ENCODE measurements around the gene MSGN1.

The MSGN1 gene

DNA sequence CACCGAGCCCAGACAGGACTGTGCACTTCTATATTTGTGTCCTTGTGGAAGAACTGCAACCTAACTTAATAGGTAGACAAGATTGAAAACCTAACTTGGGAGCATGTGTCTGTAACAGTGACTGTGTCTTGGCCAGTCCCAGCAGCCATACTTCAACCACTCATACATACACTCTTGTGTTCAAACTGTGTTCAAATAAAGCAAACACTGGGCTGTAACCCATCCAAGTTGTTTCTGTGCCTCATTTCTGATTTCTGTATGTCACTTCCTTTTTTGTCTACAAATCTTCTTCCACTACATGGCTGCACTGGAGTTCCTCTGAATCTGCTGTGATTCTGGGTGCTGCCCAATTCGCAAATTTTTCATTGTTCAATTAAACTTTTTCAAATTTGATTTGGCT lies 31.0 kb downstream of the MSGN1 start:
- no peak overlapping the region for H3K18ac ChIP-seq (ENCODE audit: low read length)
- H4K8ac ChIP-seq (ENCODE audit: low read depth, low read length): no peak overlapping the region
- H3K4ac ChIP-seq (ENCODE audit: low read length): no peak overlapping the region
- no peak overlapping the region for H3K14ac ChIP-seq (ENCODE audit: low read length)
- no peak overlapping the region for H2BK12ac ChIP-seq (ENCODE audit: low read length)
- no peak overlapping the region for H3K9ac ChIP-seq (ENCODE audit: low read depth, low read length, poor library complexity)
- no peak overlapping the region for H4K91ac ChIP-seq (ENCODE audit: low read depth, low read length, poor library complexity)
- no peak overlapping the region for H3K23ac ChIP-seq (ENCODE audit: low read depth, low read length, poor library complexity)
- H3K79me1 ChIP-seq (ENCODE audit: low read depth, low read length): no peaks in the 10 kb centered on the region
- H3K9me3 ChIP-seq (replicated peaks in 1 of 2; ENCODE audit: control insufficient read depth in 2 of 2, insufficient read depth in 1 of 2, low read depth in 1 of 2, low read length in 2 of 2): no peaks in the 10 kb centered on the region
- peaks cover 0 to 3% of the 10 kb centered on the region in 2 donors for H3K4me1 ChIP-seq (ENCODE audit: control insufficient read depth in 2 of 2, insufficient read depth in 1 of 2, low read depth in 1 of 2, low read length in 2 of 2)
- DNase-seq (ENCODE audit: low spot score): no peak
- H3K27ac ChIP-seq (replicated peaks; ENCODE audit: low read length): no peak overlapping the region
- H2BK5ac ChIP-seq (ENCODE audit: low read length): no peak overlapping the region
- no peak overlapping the region for H3K4me2 ChIP-seq (ENCODE audit: insufficient read depth, low read length, poor library complexity, severe bottlenecking)
- H2BK15ac ChIP-seq (ENCODE audit: low read length): no peak overlapping the region
- H3K4me3 ChIP-seq (ENCODE audit: low read length in 2 of 2): no peak overlapping the region
- H2BK120ac ChIP-seq (ENCODE audit: low read depth, low read length): no peak overlapping the region
- no peaks in the 10 kb centered on the region for H3K36me3 ChIP-seq (replicated peaks in 1 of 2; ENCODE audit: control insufficient read depth in 2 of 2, insufficient read depth in 2 of 2, low read length in 2 of 2)
- no peak overlapping the region for H2AK5ac ChIP-seq (ENCODE audit: low read depth, low read length)
- H3K27me3 ChIP-seq (ENCODE audit: control insufficient read depth in 3 of 3, insufficient read depth in 3 of 3, low read depth in 1 of 3, low read length in 3 of 3): peaks cover 0 to 4% (median 0%) of the 10 kb centered on the region in 3 experiments
- H2AFZ ChIP-seq (ENCODE audit: low read length): no peak overlapping the region
- WGBS, 2 donors (ENCODE audit: extremely low coverage in 2 of 2, insufficient read length in 2 of 2, insufficient replicate concordance in 1 of 2): no CpG with 5 or more reads among the region's 2 CpGs

DNA sequence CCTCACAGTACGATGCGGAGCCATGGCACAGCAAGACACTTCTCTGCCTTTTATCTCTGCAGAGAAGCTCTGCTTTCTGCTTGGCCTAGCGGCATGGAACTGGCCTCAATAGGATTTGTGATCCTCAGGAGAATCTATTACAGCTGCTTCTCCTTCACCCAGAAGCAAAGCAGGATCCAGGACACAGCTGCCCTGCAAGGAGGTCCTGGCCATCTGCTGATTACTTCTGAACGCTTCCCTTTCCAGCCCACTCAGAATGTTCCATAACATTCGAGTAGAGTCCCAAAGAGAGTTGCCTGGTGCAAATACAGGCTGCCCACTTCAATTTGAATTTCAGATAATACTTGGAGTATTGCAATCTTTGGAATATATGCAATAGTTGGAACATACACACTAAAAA lies 33.0 kb downstream of the MSGN1 start:
- H3K27ac ChIP-seq (replicated peaks; ENCODE audit: low read length): no peak overlapping the region
- DNase-seq (ENCODE audit: low spot score): no peak
- no CpG with 5 or more reads among the region's 5 CpGs for WGBS, 2 donors (ENCODE audit: extremely low coverage in 2 of 2, insufficient read length in 2 of 2, insufficient replicate concordance in 1 of 2)
- no peaks in the 10 kb centered on the region for H3K79me1 ChIP-seq (ENCODE audit: low read depth, low read length)
- H2AFZ ChIP-seq (ENCODE audit: low read length): no peak overlapping the region
- H2BK5ac ChIP-seq (ENCODE audit: low read length): no peak overlapping the region
- H2BK12ac ChIP-seq (ENCODE audit: low read length): no peak overlapping the region
- no peak overlapping the region for H2BK15ac ChIP-seq (ENCODE audit: low read length)
- no peak overlapping the region for H4K8ac ChIP-seq (ENCODE audit: low read depth, low read length)
- no peaks in the 10 kb centered on the region for H3K36me3 ChIP-seq (replicated peaks in 1 of 2; ENCODE audit: control insufficient read depth in 2 of 2, insufficient read depth in 2 of 2, low read length in 2 of 2)
- H3K9me3 ChIP-seq (replicated peaks in 1 of 2; ENCODE audit: control insufficient read depth in 2 of 2, insufficient read depth in 1 of 2, low read depth in 1 of 2, low read length in 2 of 2): no peaks in the 10 kb centered on the region
- no peak overlapping the region for H3K18ac ChIP-seq (ENCODE audit: low read length)
- no peak overlapping the region for H3K4ac ChIP-seq (ENCODE audit: low read length)
- H3K27me3 ChIP-seq (ENCODE audit: control insufficient read depth in 3 of 3, insufficient read depth in 3 of 3, low read depth in 1 of 3, low read length in 3 of 3): peaks cover 0 to 1% (median 0%) of the 10 kb centered on the region in 3 experiments
- H3K4me1 ChIP-seq (ENCODE audit: control insufficient read depth in 2 of 2, insufficient read depth in 1 of 2, low read depth in 1 of 2, low read length in 2 of 2): peaks cover 0 to 3% of the 10 kb centered on the region in 2 donors
- no peak overlapping the region for H4K91ac ChIP-seq (ENCODE audit: low read depth, low read length, poor library complexity)
- H3K23ac ChIP-seq (ENCODE audit: low read depth, low read length, poor library complexity): no peak overlapping the region
- H2BK120ac ChIP-seq (ENCODE audit: low read depth, low read length): no peak overlapping the region
- H3K4me2 ChIP-seq (ENCODE audit: insufficient read depth, low read length, poor library complexity, severe bottlenecking): no peak overlapping the region
- no peak overlapping the region for H3K4me3 ChIP-seq (ENCODE audit: low read length in 2 of 2)
- no peak overlapping the region for H3K9ac ChIP-seq (ENCODE audit: low read depth, low read length, poor library complexity)
- no peak overlapping the region for H3K14ac ChIP-seq (ENCODE audit: low read length)
- no peak overlapping the region for H2AK5ac ChIP-seq (ENCODE audit: low read depth, low read length)

DNA sequence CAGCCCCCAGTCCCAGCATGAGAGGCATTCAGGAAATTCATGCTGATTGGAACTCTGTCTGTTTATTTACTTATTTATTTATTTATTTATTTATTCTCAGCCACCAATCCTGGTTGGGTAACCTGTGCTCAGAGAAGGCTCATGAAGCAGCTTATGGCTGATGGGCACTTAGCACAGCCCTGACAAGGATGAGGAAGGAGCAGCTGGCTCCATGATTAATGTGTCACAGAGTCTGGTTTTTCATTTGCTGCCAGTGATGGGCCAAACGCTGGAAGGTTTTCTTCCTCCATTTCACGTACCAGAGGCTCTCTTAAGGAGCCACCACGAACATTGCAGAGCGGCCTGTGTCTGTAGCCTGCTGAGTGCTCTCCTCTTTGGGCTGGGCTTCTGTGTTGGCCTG lies 33.9 kb downstream of the MSGN1 start:
- no CpG with 5 or more reads among the region's 4 CpGs for WGBS, 2 donors (ENCODE audit: extremely low coverage in 2 of 2, insufficient read length in 2 of 2, insufficient replicate concordance in 1 of 2)
- Histone ChIP-seq H2BK5ac (ENCODE audit: low read length) (no peak overlapping the region), H3K9me3 (replicated peaks in 1 of 2; ENCODE audit: control insufficient read depth in 2 of 2, insufficient read depth in 1 of 2, low read depth in 1 of 2, low read length in 2 of 2) (no peaks in the 10 kb centered on the region), H4K8ac (ENCODE audit: low read depth, low read length) (no peak overlapping the region), H2AK5ac (ENCODE audit: low read depth, low read length) (no peak overlapping the region), H2BK12ac (ENCODE audit: low read length) (no peak overlapping the region), H3K79me1 (ENCODE audit: low read depth, low read length) (no peaks in the 10 kb centered on the region), H2AFZ (ENCODE audit: low read length) (no peak overlapping the region), H3K14ac (ENCODE audit: low read length) (no peak overlapping the region), H4K91ac (ENCODE audit: low read depth, low read length, poor library complexity) (no peak overlapping the region), H3K36me3 (replicated peaks in 1 of 2; ENCODE audit: control insufficient read depth in 2 of 2, insufficient read depth in 2 of 2, low read length in 2 of 2) (no peaks in the 10 kb centered on the region), H3K27ac (replicated peaks; ENCODE audit: low read length) (no peak overlapping the region), H3K4me1 (ENCODE audit: control insufficient read depth in 2 of 2, insufficient read depth in 1 of 2, low read depth in 1 of 2, low read length in 2 of 2) (peaks cover 0 to 3% of the 10 kb centered on the region in 2 donors), H3K23ac (ENCODE audit: low read depth, low read length, poor library complexity) (no peak overlapping the region), H3K4ac (ENCODE audit: low read length) (no peak overlapping the region), H3K4me3 (ENCODE audit: low read length in 2 of 2) (no peak overlapping the region), H2BK120ac (ENCODE audit: low read depth, low read length) (no peak overlapping the region), H3K9ac (ENCODE audit: low read depth, low read length, poor library complexity) (no peak overlapping the region), H2BK15ac (ENCODE audit: low read length) (no peak overlapping the region), H3K4me2 (ENCODE audit: insufficient read depth, low read length, poor library complexity, severe bottlenecking) (no peak overlapping the region), H3K18ac (ENCODE audit: low read length) (no peak overlapping the region), H3K27me3 (ENCODE audit: control insufficient read depth in 3 of 3, insufficient read depth in 3 of 3, low read depth in 1 of 3, low read length in 3 of 3) (no peaks in the 10 kb centered on the region)
- DNase-seq (ENCODE audit: low spot score): no peak

DNA sequence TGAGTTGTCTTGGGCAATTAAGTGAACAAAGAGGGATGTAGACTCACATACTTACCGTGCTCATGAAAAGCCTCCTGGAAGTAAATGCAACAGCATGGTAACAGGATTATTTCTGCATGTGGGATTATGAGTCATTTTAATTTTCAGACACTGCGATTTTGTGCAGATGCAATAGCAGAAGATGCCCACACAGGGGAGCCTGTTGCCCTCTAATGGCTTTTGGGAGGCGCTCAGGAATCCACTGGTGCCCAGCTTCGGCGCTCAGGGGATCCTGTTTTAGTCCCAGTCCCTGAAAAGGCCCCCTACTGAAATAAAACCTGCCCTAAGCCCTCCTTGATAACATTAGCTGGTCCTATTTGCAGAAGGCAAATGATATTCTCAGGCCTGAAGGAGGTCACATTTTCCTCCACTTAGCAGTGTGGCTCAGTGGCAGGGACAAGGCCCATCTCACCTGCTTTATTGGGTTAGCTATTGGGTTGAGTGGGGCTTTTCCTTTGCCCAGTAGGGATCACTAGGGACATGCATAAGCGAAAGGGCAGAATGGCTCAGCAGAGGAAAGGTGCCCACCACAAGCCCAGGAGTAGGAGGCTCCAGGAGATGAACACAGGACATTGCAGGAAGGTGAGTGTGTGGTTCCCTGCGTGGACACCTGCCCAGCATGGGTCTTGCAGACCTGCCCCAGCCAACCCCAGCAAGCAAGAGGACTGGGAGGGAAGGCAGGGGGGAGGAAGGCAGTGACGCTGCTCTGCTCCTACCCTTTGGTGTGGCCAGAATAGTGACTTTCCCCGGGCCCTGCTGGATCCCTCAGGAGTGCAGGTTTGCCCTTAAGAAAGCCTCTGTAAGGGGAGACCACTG lies 35.7 kb downstream of the MSGN1 start:
- no peak overlapping the region for H2BK15ac ChIP-seq (ENCODE audit: low read length)
- H3K4me3 ChIP-seq (ENCODE audit: low read length in 2 of 2): peak overlapping the region in 1 of 2 donors; percentile 28
- H2BK120ac ChIP-seq (ENCODE audit: low read depth, low read length): no peak overlapping the region
- DNase-seq (ENCODE audit: low spot score): peak; percentile 46
- H3K79me1 ChIP-seq (ENCODE audit: low read depth, low read length): no peaks in the 10 kb centered on the region
- no peak overlapping the region for H3K27ac ChIP-seq (replicated peaks; ENCODE audit: low read length)
- no peak overlapping the region for H3K14ac ChIP-seq (ENCODE audit: low read length)
- no peak overlapping the region for H2BK5ac ChIP-seq (ENCODE audit: low read length)
- H3K4ac ChIP-seq (ENCODE audit: low read length): no peak overlapping the region
- H4K8ac ChIP-seq (ENCODE audit: low read depth, low read length): no peak overlapping the region
- no peak overlapping the region for H3K23ac ChIP-seq (ENCODE audit: low read depth, low read length, poor library complexity)
- no peaks in the 10 kb centered on the region for H3K36me3 ChIP-seq (replicated peaks in 1 of 2; ENCODE audit: control insufficient read depth in 2 of 2, insufficient read depth in 2 of 2, low read length in 2 of 2)
- H2BK12ac ChIP-seq (ENCODE audit: low read length): no peak overlapping the region
- no peaks in the 10 kb centered on the region for H3K27me3 ChIP-seq (ENCODE audit: control insufficient read depth in 3 of 3, insufficient read depth in 3 of 3, low read depth in 1 of 3, low read length in 3 of 3)
- no peaks in the 10 kb centered on the region for H3K9me3 ChIP-seq (replicated peaks in 1 of 2; ENCODE audit: control insufficient read depth in 2 of 2, insufficient read depth in 1 of 2, low read depth in 1 of 2, low read length in 2 of 2)
- no peak overlapping the region for H2AFZ ChIP-seq (ENCODE audit: low read length)
- H3K4me2 ChIP-seq (ENCODE audit: insufficient read depth, low read length, poor library complexity, severe bottlenecking): no peak overlapping the region
- H3K9ac ChIP-seq (ENCODE audit: low read depth, low read length, poor library complexity): no peak overlapping the region
- peak overlapping the region; percentile 31 for H3K18ac ChIP-seq (ENCODE audit: low read length)
- no CpG with 5 or more reads among the region's 9 CpGs for WGBS, 2 donors (ENCODE audit: extremely low coverage in 2 of 2, insufficient read length in 2 of 2, insufficient replicate concordance in 1 of 2)
- peaks cover 0 to 3% of the 10 kb centered on the region in 2 donors for H3K4me1 ChIP-seq (ENCODE audit: control insufficient read depth in 2 of 2, insufficient read depth in 1 of 2, low read depth in 1 of 2, low read length in 2 of 2)
- no peak overlapping the region for H2AK5ac ChIP-seq (ENCODE audit: low read depth, low read length)
- no peak overlapping the region for H4K91ac ChIP-seq (ENCODE audit: low read depth, low read length, poor library complexity)
